ENCODE measurements around the gene UBLCP1.
"Not testable (repeated sequence)": the region's sequence is repeated elsewhere in the genome, so short reads cannot be mapped to it uniquely, and the experiment has no call there.

UBLCP1 gene

GRCh38 chr5:159262859-159263568 lies at the start of gene UBLCP1:
TSS of gene UBLCP1 (plus strand) at chr5:159263290. CDS start at chr5:159268916, 5,626 bp downstream.
- peak; percentile 96 for DNase-seq

DNA sequence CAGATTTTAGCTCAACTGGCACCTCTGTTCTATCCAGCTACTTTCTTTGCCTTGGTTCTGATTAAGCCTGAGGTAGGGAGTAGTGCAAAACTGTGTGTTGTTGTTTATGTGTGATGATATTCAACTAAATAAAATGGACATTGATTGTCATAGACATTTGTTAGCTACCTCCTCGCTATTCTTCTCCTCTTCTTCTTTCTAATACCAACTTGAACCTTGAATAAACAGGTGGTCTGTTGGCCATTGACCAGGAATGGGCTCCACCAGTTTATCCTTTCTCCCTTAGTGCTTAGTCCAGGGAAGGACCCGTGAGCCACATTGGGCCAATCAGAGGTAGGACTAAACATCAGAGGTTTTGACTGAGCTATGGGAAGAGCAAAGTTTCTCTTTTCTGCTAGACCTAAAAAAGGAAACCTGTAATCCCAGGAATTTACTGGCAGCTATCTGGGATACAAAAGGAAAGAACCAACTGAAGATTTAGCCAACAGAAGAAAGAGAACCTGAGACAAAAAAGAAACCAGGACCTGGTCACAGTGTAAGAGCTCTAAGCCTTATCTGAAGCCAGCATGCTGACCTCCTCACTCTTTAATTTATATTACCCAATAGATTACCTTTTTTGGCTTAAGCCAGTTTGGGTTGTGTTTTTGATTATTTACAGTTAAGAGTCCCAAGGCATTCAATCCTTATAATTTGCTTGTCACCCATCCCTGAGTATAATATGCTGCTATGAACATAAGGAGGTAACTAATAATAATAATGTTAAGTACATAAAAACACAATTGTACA lies 48.4 kb upstream of the UBLCP1 start:
- no peak for DNase-seq

DNA sequence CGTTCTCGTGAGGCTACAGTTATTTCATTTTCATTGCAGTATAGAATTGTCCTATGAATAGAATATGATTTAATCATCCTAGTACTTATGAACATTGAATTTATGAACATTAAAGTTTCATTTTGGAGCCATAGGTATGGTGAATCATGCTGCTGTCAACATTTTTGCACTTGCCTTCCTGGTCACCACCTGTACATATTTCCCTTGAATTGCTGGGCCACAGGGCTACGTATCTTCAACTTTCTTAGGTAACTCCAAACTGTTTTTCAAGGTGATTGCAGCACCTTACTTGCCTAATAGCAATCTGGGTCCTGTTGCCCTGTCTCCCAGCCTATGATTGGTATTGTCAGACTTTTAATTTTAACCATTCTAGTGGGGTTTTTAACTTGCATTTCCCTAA lies 47.2 kb upstream of the UBLCP1 start:
- no peak for DNase-seq

- no peak for DNase-seq
Observed at GRCh38 chr5:159216454-159216853, 46.6 kb upstream of the UBLCP1 start.

GRCh38 chr5:159217236-159217635 lies 45.9 kb upstream of the UBLCP1 start:
- DNase-seq: no peak

GRCh38 chr5:159218595-159219023 lies 44.5 kb upstream of the UBLCP1 start:
- no peak for DNase-seq

DNA sequence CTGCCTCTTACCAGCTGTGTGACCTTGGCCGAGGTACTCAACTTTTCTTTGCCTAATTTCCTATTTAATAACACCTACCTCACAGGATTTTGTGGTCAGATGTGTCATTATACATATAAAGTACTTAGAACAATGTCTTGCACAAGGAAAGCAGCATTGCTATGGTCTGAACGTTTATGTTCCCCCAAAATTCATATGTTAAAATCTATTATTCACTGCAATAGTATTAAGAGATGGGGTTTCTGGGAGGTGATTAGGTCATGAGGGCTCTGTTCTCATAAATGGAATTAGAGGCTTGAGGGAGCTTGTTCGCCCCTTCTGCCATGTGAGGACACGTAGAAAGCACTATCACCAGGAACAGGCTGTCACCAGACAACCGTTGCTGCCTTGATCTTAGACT lies 42.9 kb upstream of the UBLCP1 start:
- DNase-seq: no peak

GRCh38 chr5:159223469-159223868 lies 39.6 kb upstream of the UBLCP1 start:
- DNase-seq: no peak

GRCh38 chr5:159224471-159224870 lies 38.6 kb upstream of the UBLCP1 start:
- DNase-seq: no peak

DNA sequence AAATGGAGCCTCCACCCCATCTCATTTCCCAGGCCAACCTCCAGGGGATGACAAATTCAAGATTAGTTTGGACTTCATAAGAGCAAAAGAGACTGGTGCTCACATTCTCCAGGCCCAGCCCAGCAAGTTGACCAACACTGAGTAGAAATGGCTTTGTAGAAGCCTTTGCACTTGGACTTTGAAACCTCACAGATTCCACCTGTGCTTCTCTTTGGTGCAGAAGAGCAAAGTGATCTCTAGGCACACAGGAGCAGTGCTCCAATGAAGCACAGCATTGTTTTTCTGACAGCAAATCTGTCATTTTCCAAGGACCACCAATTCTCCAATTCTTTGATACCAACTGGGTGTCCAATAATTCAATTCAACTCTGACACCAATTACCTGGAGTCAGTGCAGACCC lies 36.6 kb upstream of the UBLCP1 start:
- no peak for DNase-seq

- DNase-seq: no peak
Observed at GRCh38 chr5:159227452-159227851, 35.6 kb upstream of the UBLCP1 start.

GRCh38 chr5:159228097-159228496 lies 35.0 kb upstream of the UBLCP1 start:
- not testable (repeated sequence) for DNase-seq

DNA sequence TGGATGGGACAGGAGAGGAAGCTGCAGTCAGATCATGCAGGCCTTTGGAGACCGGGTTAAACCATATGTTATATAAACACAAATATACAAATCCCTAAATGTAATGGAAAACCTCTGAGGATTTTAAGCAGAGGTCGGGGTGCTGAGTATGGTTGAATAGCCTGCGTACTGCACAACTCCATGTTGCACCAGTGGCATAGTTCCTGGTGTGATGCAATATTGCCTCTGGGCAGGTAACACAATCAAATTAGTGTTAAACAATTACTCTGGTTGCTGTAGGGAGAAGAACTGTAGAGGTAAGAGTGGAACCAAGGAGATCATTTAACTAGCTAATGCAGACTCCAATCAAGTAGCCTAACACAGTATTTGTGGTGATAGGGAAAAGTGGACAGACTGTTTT lies 32.4 kb upstream of the UBLCP1 start:
- no peak for DNase-seq

- DNase-seq: no peak
Observed at GRCh38 chr5:159231167-159231566, 31.9 kb upstream of the UBLCP1 start.

- peak; percentile 18 for DNase-seq
Observed at GRCh38 chr5:159235871-159236520, 27.1 kb upstream of the UBLCP1 start.

GRCh38 chr5:159240301-159240870 lies 22.7 kb upstream of the UBLCP1 start:
- no peak for DNase-seq

GRCh38 chr5:159241946-159242552 lies 21.0 kb upstream of the UBLCP1 start:
- DNase-seq: no peak

DNA sequence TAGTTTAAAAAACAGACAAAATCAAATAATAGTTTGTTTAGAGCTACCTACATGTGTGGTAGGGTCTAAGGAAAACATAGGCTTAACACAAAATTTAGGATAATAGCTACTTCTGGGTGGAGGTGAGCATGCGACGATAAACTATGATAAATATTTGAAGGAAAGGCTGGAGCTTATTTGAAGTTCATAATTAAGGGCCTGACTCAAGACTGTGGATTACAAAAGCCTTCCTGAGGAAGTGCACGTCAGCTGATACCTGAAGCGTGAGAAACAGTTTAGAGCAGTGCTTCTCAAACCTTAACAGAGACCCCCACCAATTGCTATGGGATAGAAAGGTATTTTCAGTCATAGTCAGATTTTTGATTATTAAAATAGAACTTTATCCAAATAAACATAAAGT lies 20.4 kb upstream of the UBLCP1 start:
- DNase-seq: no peak

GRCh38 chr5:159243385-159243784 lies 19.7 kb upstream of the UBLCP1 start:
- DNase-seq: no peak

DNA sequence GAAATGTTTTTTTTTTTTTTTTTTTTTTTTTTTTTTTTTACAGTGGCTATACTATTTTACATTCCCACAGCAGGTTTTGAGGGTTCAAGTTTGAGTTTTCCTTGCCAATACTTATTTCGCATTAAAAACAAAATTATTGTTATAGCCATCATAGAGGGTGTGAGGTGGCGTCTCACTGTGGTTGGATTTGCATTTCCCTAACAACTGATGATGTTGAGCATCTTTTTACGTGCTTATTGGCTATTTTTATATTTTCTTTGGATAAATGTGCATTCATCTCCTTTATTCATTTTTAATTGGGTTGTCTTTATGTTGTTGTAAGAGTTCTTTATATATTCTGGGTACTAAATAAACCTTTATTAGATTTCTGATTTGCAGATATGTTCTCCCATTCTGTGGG lies 18.9 kb upstream of the UBLCP1 start:
- no peak for DNase-seq

- DNase-seq: no peak
Observed at GRCh38 chr5:159244890-159245289, 18.2 kb upstream of the UBLCP1 start.

DNA sequence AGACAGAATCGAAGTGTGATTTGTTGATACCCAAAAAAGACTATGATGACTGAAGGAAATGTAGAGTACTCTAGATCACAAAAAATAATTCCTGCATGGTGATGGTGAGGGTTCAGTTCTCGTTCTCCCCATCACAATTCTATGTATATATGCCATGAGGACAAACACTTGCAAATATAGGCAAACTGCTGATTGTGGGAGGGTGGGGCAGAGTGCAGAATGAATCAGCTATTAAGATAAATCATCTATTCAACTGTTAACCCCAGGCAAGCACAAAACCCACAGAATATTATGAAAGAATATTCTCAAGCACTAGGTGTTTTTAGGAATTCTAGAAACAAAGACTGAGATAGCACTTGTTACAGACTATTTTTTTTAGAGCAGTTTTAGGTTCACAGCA lies 13.9 kb upstream of the UBLCP1 start:
- DNase-seq: no peak

DNA sequence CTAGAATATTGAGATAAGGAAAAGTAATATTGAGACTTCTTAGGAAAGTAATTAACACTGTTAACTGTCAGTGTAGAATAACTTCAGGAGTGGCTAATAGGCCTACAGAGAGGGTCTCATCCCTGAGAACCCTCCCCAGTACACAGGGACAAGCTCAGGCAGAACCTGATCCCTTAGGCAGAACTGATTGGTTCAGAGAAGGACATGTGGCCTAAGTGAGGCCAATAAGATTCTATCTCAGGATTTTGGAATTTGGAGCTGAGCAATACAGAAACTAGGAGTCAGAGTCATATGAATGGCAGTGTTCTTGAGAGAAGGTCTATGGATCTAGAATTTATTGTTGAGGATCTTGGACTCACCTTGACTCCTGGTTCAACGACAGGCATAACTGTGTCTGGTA lies 10.9 kb upstream of the UBLCP1 start:
- no peak for DNase-seq
